Mononuclear cell (primary cell): Measurements from ENCODE around the gene MLKL. TPM values are rescaled to one million over a fixed set of nuclear protein-coding genes. Genes with fewer than 3 reads are reported as not detected.
"Not testable (repeated sequence)": the region's sequence is repeated elsewhere in the genome, so short reads cannot be mapped to it uniquely, and the experiment has no call there.

Experiments used
- H3K27me3 ChIP-seq: 2 replicates; pipeline ENCODE4 v1.6.0; 2011; ENCODE audit warnings: low read length, control low read depth; ENCODE audit not compliant: insufficient read depth
- H3K4me1 ChIP-seq: 2 replicates; pipeline ENCODE4 v1.5.1; 2011; ENCODE audit warnings: mild to moderate bottlenecking, low read length, control low read depth; ENCODE audit not compliant: insufficient read depth
- H3K4me3 ChIP-seq: 2 replicates; pipeline ENCODE4 v1.5.1; 2011; ENCODE audit warnings: mild to moderate bottlenecking, low read length, moderate library complexity
- H3K9me3 ChIP-seq: 2 replicates; pipeline ENCODE4 v1.5.1; 2011; ENCODE audit warnings: low read depth, mild to moderate bottlenecking, control low read depth, low read length
- total RNA-seq: library from RNA; depleted of rRNA; stranded (reverse); fragments of >200 nt; gene quantifications from one replicate; pipeline ENCODE4 v1.2.3, GENCODE V29; 2012

MLKL gene
- total RNA-seq, 1 donor, result 17.6 TPM

DNA sequence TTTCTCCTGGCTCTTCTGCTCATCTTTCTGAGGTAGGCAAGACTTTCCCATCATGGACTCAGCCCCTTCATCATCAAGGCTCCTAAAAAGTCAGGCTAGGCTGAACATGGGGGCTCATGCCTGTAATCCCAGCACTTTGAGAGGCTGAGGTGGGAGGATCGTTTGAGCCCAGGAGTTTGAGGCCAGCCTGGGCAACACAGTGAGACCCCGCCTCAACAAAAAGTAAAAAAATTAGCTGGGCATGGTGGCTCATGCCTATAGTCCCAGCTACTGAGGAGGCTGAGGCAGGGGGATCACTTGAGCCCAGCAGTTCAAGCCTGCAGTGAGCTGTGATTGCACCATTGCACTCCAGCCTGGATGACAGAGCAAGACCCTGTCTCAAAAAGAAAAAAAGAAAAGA lies 21.5 kb upstream of the MLKL start:
- H3K27me3 ChIP-seq, H3K9me3 ChIP-seq, H3K4me1 ChIP-seq, H3K4me3 ChIP-seq: not testable (repeated sequence)

GRCh38 chr16:74721716-74722115 lies 21.1 kb upstream of the MLKL start:
- Histone ChIP-seq H3K4me3 (no peak overlapping the region), H3K9me3 (no peaks in the 10 kb centered on the region), H3K4me1 (no peaks in the 10 kb centered on the region), H3K27me3 (no peaks in the 10 kb centered on the region)

DNA sequence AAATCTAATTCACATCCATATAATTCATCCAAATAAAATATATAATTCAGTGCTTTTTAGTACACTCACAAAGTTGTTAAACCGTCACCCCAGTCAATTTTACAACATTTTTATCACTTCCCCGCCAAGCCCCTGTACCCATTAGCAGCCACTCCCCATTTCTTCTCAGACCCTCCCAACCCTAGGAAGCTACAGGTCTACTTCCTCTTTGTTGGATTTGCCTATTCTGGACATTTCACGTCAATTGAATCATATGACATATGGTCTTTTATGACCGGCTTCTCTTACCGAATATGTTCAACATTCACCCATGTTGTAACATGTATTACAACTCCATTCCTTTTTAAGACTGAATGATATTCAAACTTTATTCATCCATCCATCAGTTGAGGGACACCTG lies 19.9 kb upstream of the MLKL start:
- Histone ChIP-seq H3K4me3 (no peak overlapping the region), H3K4me1 (no peaks in the 10 kb centered on the region), H3K9me3 (no peaks in the 10 kb centered on the region), H3K27me3 (no peaks in the 10 kb centered on the region)

GRCh38 chr16:74718741-74719610 lies 18.3 kb upstream of the MLKL start:
- H3K9me3 ChIP-seq, result no peaks in the 10 kb centered on the region

DNA sequence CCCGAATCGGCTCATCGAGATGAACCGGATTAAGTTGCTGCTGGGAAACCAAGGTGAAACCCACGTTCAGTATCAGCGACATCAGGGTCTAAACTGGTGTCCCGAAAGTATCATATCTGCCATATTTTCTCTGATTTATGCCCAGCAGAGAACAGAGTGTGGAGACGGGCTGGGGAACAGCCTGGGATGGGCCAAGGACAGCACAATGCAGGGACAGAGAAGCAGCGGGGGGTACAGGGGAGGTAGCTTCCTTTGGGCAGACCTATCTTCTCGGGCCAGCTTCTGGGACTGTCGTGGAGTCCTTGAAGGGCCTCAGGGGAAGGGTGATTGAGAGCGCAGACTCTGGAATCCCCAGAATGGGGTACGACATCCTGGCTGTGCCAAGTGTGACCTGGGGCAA lies 17.5 kb upstream of the MLKL start:
- H3K9me3 ChIP-seq, result no peaks in the 10 kb centered on the region
- no peak overlapping the region for H3K4me3 ChIP-seq
- no peaks in the 10 kb centered on the region for H3K4me1 ChIP-seq
- H3K27me3 ChIP-seq, result no peaks in the 10 kb centered on the region

More at GRCh38 chr16:74718741-74719610, 18.3 kb upstream of the MLKL start:
- no peaks in the 10 kb centered on the region for H3K27me3 ChIP-seq
- H3K4me1 ChIP-seq, result no peaks in the 10 kb centered on the region
- H3K4me3 ChIP-seq, result no peak overlapping the region

GRCh38 chr16:74717367-74717766 lies 16.7 kb upstream of the MLKL start:
- Histone ChIP-seq H3K4me1 (no peaks in the 10 kb centered on the region), H3K4me3 (no peak overlapping the region), H3K27me3 (no peaks in the 10 kb centered on the region), H3K9me3 (no peaks in the 10 kb centered on the region)

DNA sequence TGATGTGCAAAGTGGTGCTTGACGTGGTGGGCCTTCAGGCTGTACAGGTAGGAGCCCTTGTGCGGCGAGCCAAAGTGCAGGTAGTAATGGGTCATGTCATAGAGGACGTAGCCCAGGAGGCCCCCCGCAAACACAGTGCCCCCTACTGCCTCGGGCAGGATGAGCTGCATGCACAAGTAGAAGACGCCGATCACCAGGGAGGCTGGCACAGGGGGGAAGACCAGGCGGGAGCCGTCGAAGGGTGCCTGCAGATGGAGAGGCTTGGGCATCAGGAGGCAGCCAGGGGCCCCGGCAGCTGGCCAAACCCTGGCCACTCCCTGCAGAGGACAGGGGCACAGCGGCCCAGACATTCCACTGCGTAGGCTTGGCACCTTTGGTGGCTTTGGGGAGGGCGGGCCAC lies 15.7 kb upstream of the MLKL start:
- Histone ChIP-seq H3K4me3 (no peak overlapping the region), H3K9me3 (no peaks in the 10 kb centered on the region), H3K27me3 (no peaks in the 10 kb centered on the region), H3K4me1 (no peaks in the 10 kb centered on the region)

GRCh38 chr16:74713876-74714275 lies 13.2 kb upstream of the MLKL start:
- Histone ChIP-seq H3K9me3 (no peaks in the 10 kb centered on the region), H3K4me3 (no peak overlapping the region), H3K27me3 (no peaks in the 10 kb centered on the region), H3K4me1 (peaks cover 5% of the 10 kb centered on the region)

- no peak overlapping the region for H3K4me3 ChIP-seq
Measured at GRCh38 chr16:74713325-74713724, 12.7 kb upstream of the MLKL start.

DNA sequence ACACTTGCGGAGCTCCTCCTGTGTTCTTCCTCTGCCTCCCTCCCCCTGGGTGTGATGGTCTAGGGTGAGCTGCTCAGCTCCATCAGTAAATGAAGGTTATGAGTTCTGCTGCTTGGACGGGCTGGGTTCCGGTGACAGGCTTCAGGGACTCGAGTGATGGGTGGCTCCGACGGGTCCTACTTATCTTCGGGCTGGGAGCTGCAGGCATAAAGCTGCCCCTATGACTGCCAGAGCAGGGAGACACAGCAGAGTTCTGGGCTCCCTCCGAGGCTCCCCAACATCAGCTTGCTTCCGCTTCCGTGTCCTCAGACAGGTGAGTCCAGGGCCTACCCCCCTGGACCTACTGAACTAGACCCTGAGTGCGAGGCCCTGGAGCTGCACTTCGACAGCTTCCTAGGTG lies 11.3 kb upstream of the MLKL start:
- Histone ChIP-seq H3K4me1 (peaks cover 7% of the 10 kb centered on the region), H3K9me3 (no peaks in the 10 kb centered on the region), H3K4me3 (no peak overlapping the region), H3K27me3 (no peaks in the 10 kb centered on the region)

More at GRCh38 chr16:74713325-74713724, 12.7 kb upstream of the MLKL start:
- no peaks in the 10 kb centered on the region for H3K9me3 ChIP-seq
- H3K27me3 ChIP-seq, result no peaks in the 10 kb centered on the region
- H3K4me1 ChIP-seq, result peaks cover 7% of the 10 kb centered on the region

DNA sequence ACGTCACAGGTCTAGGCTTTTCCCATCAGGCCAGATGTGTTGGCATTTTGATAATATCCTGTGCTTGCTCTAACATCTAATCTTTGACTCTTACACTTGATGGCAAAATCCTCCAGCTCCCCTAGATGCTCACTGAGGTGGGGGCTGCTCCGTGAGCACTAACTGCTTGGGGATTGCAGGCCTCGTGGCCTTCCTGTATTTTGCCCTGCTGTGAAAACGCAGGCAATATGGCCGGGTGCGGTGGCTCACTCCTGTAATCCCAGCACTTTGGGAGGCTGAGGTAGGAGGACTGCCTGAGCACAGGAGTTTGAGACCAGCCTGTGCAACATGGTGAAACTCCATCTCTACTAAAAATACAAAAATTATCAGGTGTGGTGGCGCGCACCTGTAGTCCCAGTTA lies 9.7 kb upstream of the MLKL start:
- Histone ChIP-seq H3K4me3 (no peak overlapping the region), H3K4me1 (peaks cover 7% of the 10 kb centered on the region), H3K9me3 (no peaks in the 10 kb centered on the region), H3K27me3 (no peaks in the 10 kb centered on the region)

- no peaks in the 10 kb centered on the region for H3K27me3 ChIP-seq
- H3K4me3 ChIP-seq, result no peak overlapping the region
- H3K9me3 ChIP-seq, result no peaks in the 10 kb centered on the region
- H3K4me1 ChIP-seq, result peaks cover 7% of the 10 kb centered on the region
Measured at GRCh38 chr16:74709441-74709877, 8.8 kb upstream of the MLKL start.

- Histone ChIP-seq H3K27me3 (no peaks in the 10 kb centered on the region), H3K4me1 (peaks cover 71% of the 10 kb centered on the region), H3K4me3 (peak overlapping the region; percentile 88), H3K9me3 (no peaks in the 10 kb centered on the region)
Measured at GRCh38 chr16:74700116-74700437, 585 bp downstream of the MLKL start.

- peak overlapping the region; percentile 88 for H3K4me3 ChIP-seq
- H3K27me3 ChIP-seq, result no peaks in the 10 kb centered on the region
- H3K9me3 ChIP-seq, result no peaks in the 10 kb centered on the region
- peaks cover 71% of the 10 kb centered on the region for H3K4me1 ChIP-seq
Measured at GRCh38 chr16:74699666-74700065, 996 bp downstream of the MLKL start.

- H3K9me3 ChIP-seq, result no peaks in the 10 kb centered on the region
- peaks cover 69% of the 10 kb centered on the region for H3K4me1 ChIP-seq
- peak overlapping the region; percentile 9 for H3K4me3 ChIP-seq
- H3K27me3 ChIP-seq, result no peaks in the 10 kb centered on the region
Measured at GRCh38 chr16:74698222-74698621, 2.4 kb downstream of the MLKL start.
